Vagina (tissue), 2 donors: ENCODE results near the gene PYHIN1. TPM values are rescaled to one million over a fixed set of nuclear protein-coding genes. Genes with fewer than 3 reads are reported as not detected.
A peak's percentile ranks its signal among the peaks of the same experiment; 100 is the strongest.

ENCODE experiments used
- DNase-seq, 2 donors: peaks; one replicate each; pipeline ENCODE4 v3.0.0-alpha.2; 2017; ENCODE audit errors: extremely low spot score in 2 of 2
- H3K27ac ChIP-seq: fragments of 200-600 bp; sonication (generic); one replicate; pipeline ENCODE4 v1.5.1; 2019
- H3K27me3 ChIP-seq: fragments of 200-600 bp; sonication (generic); one replicate; pipeline ENCODE4 v1.5.1; 2019
- H3K36me3 ChIP-seq, 2 donors: fragments of 200-600 bp; sonication (generic); one replicate each; pipeline ENCODE4 v1.5.1; 2017 to 2019
- H3K4me1 ChIP-seq: fragments of 200-600 bp; sonication (generic); one replicate; pipeline ENCODE4 v1.5.1; 2019
- H3K4me3 ChIP-seq, 2 donors: fragments of 200-600 bp; sonication (generic); 1 replicate in 1 of 2; 2 replicates in 1 of 2; pipeline ENCODE4 v1.5.1; 2016 to 2019
- H3K9me3 ChIP-seq: fragments of 200-600 bp; sonication (generic); one replicate; pipeline ENCODE4 v1.5.1; 2019
- POLR2A ChIP-seq, 2 donors: fragments of 450-650 bp; IDR thresholded peaks; one replicate each; pipeline ENCODE4 v1.6.1; 2017; ENCODE audit warnings: antibody characterized with exemption in 2 of 2, mild to moderate bottlenecking in 2 of 2, moderate library complexity in 2 of 2
- POLR2AphosphoS5 ChIP-seq, 2 donors: sonication (generic); formaldehyde crosslinking; IDR thresholded peaks; one replicate each; pipeline ENCODE4 v1.9.0; 2017; ENCODE audit warnings: antibody characterized with exemption in 2 of 2, mild to moderate bottlenecking in 2 of 2, low read depth in 1 of 2; ENCODE audit not compliant: insufficient read depth in 1 of 2
- intact Hi-C: fragments of 100-400 bp; cut with DNase I; formaldehyde crosslinking; loops from one replicate; pipeline ENCODE4 v1.15.1; 2023
- total RNA-seq: library from RNA; depleted of rRNA; stranded (reverse); fragments of >200 nt; gene quantifications from one replicate; pipeline ENCODE4 v1.2.3, GENCODE V29; 2016
- TF ChIP-seq, protein P1 (sequence below), 3 experiments: fragments of 450-650 bp in 2 of 3; fragments of 200-600 bp in 1 of 3; sonication (generic) in 1 of 3; IDR thresholded peaks; one replicate each; pipeline ENCODE4 v1.5.1; 2017 to 2019; ENCODE audit warnings: antibody characterized with exemption in 3 of 3, mild to moderate bottlenecking in 2 of 3, moderate library complexity in 2 of 3

The PYHIN1 gene
- total RNA-seq, result 4.2 TPM

DNA sequence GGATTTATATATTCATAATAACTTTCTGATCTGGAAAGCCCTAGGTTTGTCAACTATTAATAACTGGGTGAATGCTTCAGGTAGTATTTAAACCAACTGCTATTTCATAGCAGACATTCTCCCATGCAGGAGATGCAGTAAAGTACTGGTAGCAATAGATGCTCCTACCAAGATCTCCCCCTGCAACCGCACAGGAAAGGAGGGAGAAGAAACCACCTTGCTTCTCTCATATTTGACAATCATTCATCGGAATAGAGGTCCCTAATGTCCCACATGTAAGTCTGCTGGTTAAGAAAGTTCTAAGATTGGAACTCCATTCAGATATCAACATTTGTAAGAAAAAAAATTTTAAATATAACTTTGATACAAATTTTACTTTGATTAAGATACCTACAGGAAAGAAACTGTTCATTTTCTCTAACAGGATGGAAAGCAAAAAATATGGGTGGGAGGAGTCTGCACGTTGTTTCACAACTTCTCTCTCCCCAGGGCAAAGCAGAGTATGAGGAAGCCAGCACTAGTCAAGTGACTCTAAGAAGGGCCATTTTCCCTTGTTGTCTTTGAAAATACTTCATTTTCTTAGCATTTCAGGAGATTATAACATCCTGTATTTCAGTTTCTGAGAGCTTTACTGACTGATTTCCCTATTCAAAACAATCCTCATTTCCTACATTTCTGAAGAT lies at the start of gene PYHIN1:
Gene PYHIN1 (plus strand): TSS at position 498 of the 683 bp plus-strand sequence. CDS start 5,359 bp downstream, outside the sequence.
- H3K9me3 ChIP-seq, result no peaks in the 10 kb centered on the region
- no peaks in the 10 kb centered on the region for H3K4me1 ChIP-seq
- H3K27me3 ChIP-seq, result no peaks in the 10 kb centered on the region
- H3K27ac ChIP-seq, result no peak within 1 kb of the TSS
- no peaks in the 10 kb centered on the region for H3K36me3 ChIP-seq
- no peak for DNase-seq
- intact Hi-C loops, result no loop called here
- TF ChIP-seq POLR2A (IDR thresholded peaks at IDR 0.05) (no peak), POLR2AphosphoS5 (IDR thresholded peaks at IDR 0.05; ENCODE audit: insufficient read depth in 1 of 2, low read depth in 1 of 2) (no peak)
- TF ChIP-seq, protein P1, sequence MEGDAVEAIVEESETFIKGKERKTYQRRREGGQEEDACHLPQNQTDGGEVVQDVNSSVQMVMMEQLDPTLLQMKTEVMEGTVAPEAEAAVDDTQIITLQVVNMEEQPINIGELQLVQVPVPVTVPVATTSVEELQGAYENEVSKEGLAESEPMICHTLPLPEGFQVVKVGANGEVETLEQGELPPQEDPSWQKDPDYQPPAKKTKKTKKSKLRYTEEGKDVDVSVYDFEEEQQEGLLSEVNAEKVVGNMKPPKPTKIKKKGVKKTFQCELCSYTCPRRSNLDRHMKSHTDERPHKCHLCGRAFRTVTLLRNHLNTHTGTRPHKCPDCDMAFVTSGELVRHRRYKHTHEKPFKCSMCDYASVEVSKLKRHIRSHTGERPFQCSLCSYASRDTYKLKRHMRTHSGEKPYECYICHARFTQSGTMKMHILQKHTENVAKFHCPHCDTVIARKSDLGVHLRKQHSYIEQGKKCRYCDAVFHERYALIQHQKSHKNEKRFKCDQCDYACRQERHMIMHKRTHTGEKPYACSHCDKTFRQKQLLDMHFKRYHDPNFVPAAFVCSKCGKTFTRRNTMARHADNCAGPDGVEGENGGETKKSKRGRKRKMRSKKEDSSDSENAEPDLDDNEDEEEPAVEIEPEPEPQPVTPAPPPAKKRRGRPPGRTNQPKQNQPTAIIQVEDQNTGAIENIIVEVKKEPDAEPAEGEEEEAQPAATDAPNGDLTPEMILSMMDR (IDR thresholded peaks at IDR 0.05), result no peak
- peak within 1 kb of the TSS; percentile 15 to 18 for H3K4me3 ChIP-seq

DNA sequence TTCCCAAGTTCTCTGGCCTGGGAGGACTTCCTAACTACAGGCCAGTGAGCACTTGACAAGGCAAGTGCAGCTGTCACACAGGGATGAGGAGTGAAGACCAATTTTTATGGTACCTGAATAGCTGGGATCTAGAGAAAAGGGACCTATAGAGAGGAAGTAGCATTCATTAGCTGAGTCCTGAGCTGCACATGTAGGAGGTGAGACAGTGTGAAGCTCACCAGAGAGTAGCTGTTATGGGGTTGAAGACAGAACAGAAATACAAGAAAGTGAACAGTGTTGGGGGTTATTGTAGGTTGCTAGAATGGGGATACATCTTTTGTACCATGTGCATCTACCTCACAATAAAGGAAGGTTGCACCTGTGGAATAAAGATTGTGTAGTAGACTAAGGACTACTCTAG lies 37.7 kb upstream of the PYHIN1 start:
- intact Hi-C loops, result no loop called here
- Histone ChIP-seq H3K36me3 (no peaks in the 10 kb centered on the region), H3K9me3 (no peaks in the 10 kb centered on the region), H3K4me1 (no peaks in the 10 kb centered on the region), H3K27ac (no peak overlapping the region), H3K27me3 (no peaks in the 10 kb centered on the region), H3K4me3 (no peak overlapping the region)
- no peak for TF ChIP-seq POLR2AphosphoS5 (IDR thresholded peaks at IDR 0.05; ENCODE audit: insufficient read depth in 1 of 2, low read depth in 1 of 2)
- TF ChIP-seq, protein P1 (IDR thresholded peaks at IDR 0.05), result no peak
- no peak for TF ChIP-seq POLR2A (IDR thresholded peaks at IDR 0.05)
- DNase-seq, result no peak

DNA sequence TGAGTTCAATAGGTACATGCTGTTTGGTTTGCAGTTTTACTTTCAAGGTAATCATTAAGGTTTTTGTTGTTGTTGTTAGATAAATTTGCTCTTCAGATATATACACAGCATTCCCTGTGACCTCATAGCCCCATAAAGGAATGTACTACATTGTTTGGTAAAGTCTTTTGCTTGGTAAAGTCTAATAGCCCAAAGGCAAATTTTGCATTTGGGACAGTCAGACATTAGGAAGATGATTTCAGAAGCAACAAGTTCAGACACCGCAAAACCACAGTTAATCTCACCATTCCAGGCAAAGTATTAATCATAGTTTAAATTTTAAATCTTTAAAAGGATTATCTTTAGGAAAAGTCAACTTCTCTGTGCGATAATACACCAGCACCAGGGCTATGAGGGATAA lies 32.6 kb upstream of the PYHIN1 start:
- DNase-seq, result no peak
- TF ChIP-seq POLR2A (IDR thresholded peaks at IDR 0.05) (no peak), POLR2AphosphoS5 (IDR thresholded peaks at IDR 0.05; ENCODE audit: insufficient read depth in 1 of 2, low read depth in 1 of 2) (no peak)
- TF ChIP-seq, protein P1 (IDR thresholded peaks at IDR 0.05), result no peak
- no peaks in the 10 kb centered on the region for H3K27me3 ChIP-seq
- no peaks in the 10 kb centered on the region for H3K36me3 ChIP-seq
- H3K4me3 ChIP-seq, result no peak overlapping the region
- intact Hi-C loops, result no loop called here
- no peaks in the 10 kb centered on the region for H3K9me3 ChIP-seq
- no peaks in the 10 kb centered on the region for H3K4me1 ChIP-seq
- H3K27ac ChIP-seq, result no peak overlapping the region

DNA sequence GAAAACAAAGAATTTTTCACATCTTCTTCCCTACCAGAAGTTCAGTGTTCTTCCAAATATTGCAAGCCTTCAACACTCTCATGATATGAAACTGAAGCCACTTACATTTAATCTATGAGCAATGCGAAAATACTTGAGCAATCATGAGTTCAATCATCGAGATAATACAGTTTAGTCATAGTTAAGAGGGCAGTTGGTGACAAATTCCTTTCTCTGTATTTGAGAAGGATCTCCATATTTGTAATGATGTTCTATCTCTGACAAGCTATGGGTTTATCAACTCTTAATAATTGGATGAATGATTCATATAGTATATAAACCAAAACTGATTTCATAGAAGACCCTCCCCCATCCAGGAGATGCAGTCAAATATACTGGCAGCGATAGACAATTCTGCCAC lies 29.7 kb upstream of the PYHIN1 start:
- Histone ChIP-seq H3K27ac (no peak overlapping the region), H3K9me3 (no peaks in the 10 kb centered on the region), H3K36me3 (no peaks in the 10 kb centered on the region), H3K4me1 (no peaks in the 10 kb centered on the region), H3K4me3 (no peak overlapping the region), H3K27me3 (no peaks in the 10 kb centered on the region)
- intact Hi-C loops, result no loop called here
- DNase-seq, result no peak
- no peak for TF ChIP-seq POLR2A (IDR thresholded peaks at IDR 0.05)
- TF ChIP-seq, protein P1 (IDR thresholded peaks at IDR 0.05), result no peak
- no peak for TF ChIP-seq POLR2AphosphoS5 (IDR thresholded peaks at IDR 0.05; ENCODE audit: insufficient read depth in 1 of 2, low read depth in 1 of 2)

DNA sequence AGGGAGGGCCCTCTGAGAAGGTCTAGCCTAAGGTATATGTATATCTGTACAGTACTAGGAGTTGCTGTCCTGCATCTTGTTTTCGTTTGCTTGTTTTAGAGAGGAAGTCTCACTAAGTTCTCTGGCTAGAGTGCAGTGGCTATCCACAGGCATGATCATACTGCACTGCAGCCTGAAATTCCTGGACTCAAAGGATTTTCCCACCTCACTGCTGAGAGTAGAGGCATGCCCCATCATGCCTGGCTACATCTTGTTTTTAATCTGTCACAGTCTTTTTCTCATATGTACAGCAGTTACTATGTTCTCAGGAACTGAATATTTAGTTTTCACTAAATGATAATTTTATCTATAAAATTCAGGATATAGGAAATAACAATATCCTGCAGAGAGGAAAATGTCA lies 15.3 kb upstream of the PYHIN1 start:
- no peaks in the 10 kb centered on the region for H3K36me3 ChIP-seq
- no peak for DNase-seq
- intact Hi-C loops, result no loop called here
- H3K4me3 ChIP-seq, result no peak overlapping the region
- peaks cover 13% of the 10 kb centered on the region for H3K9me3 ChIP-seq
- no peak for TF ChIP-seq POLR2A (IDR thresholded peaks at IDR 0.05)
- H3K27me3 ChIP-seq, result no peaks in the 10 kb centered on the region
- H3K4me1 ChIP-seq, result no peaks in the 10 kb centered on the region
- no peak overlapping the region for H3K27ac ChIP-seq
